HepG2 (cell line): ENCODE results near the gene VAMP2. TPM values are rescaled to one million over a fixed set of nuclear protein-coding genes. Genes with fewer than 3 reads are reported as not detected.

Source experiments
- DR1 ChIP-seq: sonication (generic); formaldehyde crosslinking; IDR thresholded peaks from 2 replicates; pipeline ENCODE4 v1.8.0; 2021; ENCODE audit warnings: mild to moderate bottlenecking, missing genetic modification reagents, inconsistent platforms
- EHMT2 ChIP-seq: fragments of 200-600 bp; sonication (generic); IDR thresholded peaks from 2 replicates; pipeline ENCODE4 v1.7.0; 2017; ENCODE audit warnings: antibody characterized with exemption, low read depth, low read length, borderline replicate concordance
- ETV6 ChIP-seq: sonication (generic); formaldehyde crosslinking; conservative IDR thresholded peaks from 2 replicates; pipeline ENCODE4 v1.4.0; 2020; ENCODE audit warnings: missing genetic modification reagents
- FOXA1 ChIP-seq, 2 experiments: fragments of 450-650 bp in 1 of 2; sonication (generic) in 1 of 2; formaldehyde crosslinking in 1 of 2; IDR thresholded peaks; 2 replicates each; pipeline versions ENCODE4 v1.4.0 to v1.6.1; 2016 to 2020; ENCODE audit warnings: missing genetic modification reagents in 1 of 2
- HNRNPLL ChIP-seq: fragments of 200-400 bp; formaldehyde crosslinking; IDR thresholded peaks from 2 replicates; pipeline ENCODE4 v1.6.1; 2017; ENCODE audit warnings: mild to moderate bottlenecking, low read depth, low read length; ENCODE audit not compliant: poor library complexity, severe bottlenecking
- HOXA7 ChIP-seq: sonication (generic); formaldehyde crosslinking; IDR thresholded peaks from 2 replicates; pipeline ENCODE4 v1.8.1; 2022; ENCODE audit warnings: mild to moderate bottlenecking, missing genetic modification reagents, moderate library complexity
- PHF5A ChIP-seq: IDR thresholded peaks from one replicate; pipeline ENCODE4 v1.6.1; 2018; ENCODE audit warnings: low read depth, missing genetic modification reagents; ENCODE audit not compliant: unreplicated experiment
- RBFOX2 ChIP-seq: fragments of 200-400 bp; formaldehyde crosslinking; IDR thresholded peaks from 2 replicates; pipeline ENCODE4 v1.6.1; 2017; ENCODE audit warnings: low read depth, mild to moderate bottlenecking, low read length
- YEATS4 ChIP-seq: sonication (generic); formaldehyde crosslinking; IDR thresholded peaks from 2 replicates; pipeline ENCODE4 v1.4.0; 2020; ENCODE audit warnings: missing genetic modification reagents, borderline replicate concordance
- ZFP36L2 ChIP-seq: sonication (generic); formaldehyde crosslinking; IDR thresholded peaks from 2 replicates; pipeline ENCODE4 v1.4.0; 2020; ENCODE audit warnings: missing genetic modification reagents
- ZNF335 ChIP-seq: sonication (generic); formaldehyde crosslinking; IDR thresholded peaks from 2 replicates; pipeline ENCODE4 v1.4.0; 2020; ENCODE audit warnings: missing genetic modification reagents
- ZNF468 ChIP-seq: sonication (generic); formaldehyde crosslinking; IDR thresholded peaks from 2 replicates; pipeline ENCODE4 v1.8.0; 2022; ENCODE audit warnings: mild to moderate bottlenecking, moderate library complexity, missing genetic modification reagents
- ZNF766 ChIP-seq: sonication (generic); formaldehyde crosslinking; IDR thresholded peaks from 2 replicates; pipeline ENCODE4 v1.5.0; 2020; ENCODE audit warnings: missing genetic modification reagents, borderline replicate concordance
- ZNF841 ChIP-seq: sonication (generic); formaldehyde crosslinking; IDR thresholded peaks from 2 replicates; pipeline ENCODE4 v1.8.1; 2023; ENCODE audit warnings: missing genetic modification reagents, borderline replicate concordance
- polyA plus RNA-seq, 8 experiments: library from polyadenylated mRNA; depleted of rRNA in 3 of 8; stranded (reverse) in 7 of 8; unstranded in 1 of 8; fragments of >200 nt; fragmentation: Illumina TruSeq in 4 of 8; extraction: Trizol in 4 of 8; gene quantifications; 2 replicates each; pipeline versions ENCODE4 v1.2.1 to v1.2.3, GENCODE V29; 2011 to 2016; ENCODE audit warnings: low read depth in 4 of 8, missing spikeins in 1 of 8, mixed read lengths in 1 of 8; ENCODE audit not compliant: insufficient read depth in 1 of 8
- total RNA-seq, 5 experiments: library from RNA; depleted of rRNA; stranded (reverse); fragments of >200 nt; fragmentation: Illumina TruSeq; extraction: Trizol; gene quantifications; 2 replicates each; pipeline ENCODE4 v1.2.3, GENCODE V29; 2016; ENCODE audit warnings: low read depth in 1 of 5
- TF ChIP-seq, protein P1 (sequence below): sonication (generic); formaldehyde crosslinking; IDR thresholded peaks from 2 replicates; pipeline ENCODE4 v1.4.0; 2020; ENCODE audit warnings: missing genetic modification reagents
- TF ChIP-seq, protein P2 (sequence below): sonication (generic); formaldehyde crosslinking; IDR thresholded peaks from 2 replicates; pipeline ENCODE4 v1.8.0; 2022; ENCODE audit warnings: mild to moderate bottlenecking, missing genetic modification reagents; ENCODE audit not compliant: insufficient replicate concordance
- TF ChIP-seq, protein P3 (sequence below): sonication (generic); formaldehyde crosslinking; conservative IDR thresholded peaks from 2 replicates; pipeline ENCODE4 v1.4.0; 2020; ENCODE audit warnings: missing genetic modification reagents
- TF ChIP-seq, protein P4 (sequence below), 2 experiments: sonication (generic) in 1 of 2; formaldehyde crosslinking in 1 of 2; IDR thresholded peaks; 2 replicates each; pipeline versions ENCODE4 v1.4.0 to v1.6.1; 2016 to 2020; ENCODE audit warnings: borderline replicate concordance in 1 of 2, low read depth in 1 of 2, mild to moderate bottlenecking in 1 of 2, missing genetic modification reagents in 1 of 2

Gene VAMP2
- total and polyA plus RNA-seq, 2 of the 13 experiments (the other 11 are each of a cell fraction or from before 2014, with no cell fraction given) = 3.9 to 17.2 TPM

DNA sequence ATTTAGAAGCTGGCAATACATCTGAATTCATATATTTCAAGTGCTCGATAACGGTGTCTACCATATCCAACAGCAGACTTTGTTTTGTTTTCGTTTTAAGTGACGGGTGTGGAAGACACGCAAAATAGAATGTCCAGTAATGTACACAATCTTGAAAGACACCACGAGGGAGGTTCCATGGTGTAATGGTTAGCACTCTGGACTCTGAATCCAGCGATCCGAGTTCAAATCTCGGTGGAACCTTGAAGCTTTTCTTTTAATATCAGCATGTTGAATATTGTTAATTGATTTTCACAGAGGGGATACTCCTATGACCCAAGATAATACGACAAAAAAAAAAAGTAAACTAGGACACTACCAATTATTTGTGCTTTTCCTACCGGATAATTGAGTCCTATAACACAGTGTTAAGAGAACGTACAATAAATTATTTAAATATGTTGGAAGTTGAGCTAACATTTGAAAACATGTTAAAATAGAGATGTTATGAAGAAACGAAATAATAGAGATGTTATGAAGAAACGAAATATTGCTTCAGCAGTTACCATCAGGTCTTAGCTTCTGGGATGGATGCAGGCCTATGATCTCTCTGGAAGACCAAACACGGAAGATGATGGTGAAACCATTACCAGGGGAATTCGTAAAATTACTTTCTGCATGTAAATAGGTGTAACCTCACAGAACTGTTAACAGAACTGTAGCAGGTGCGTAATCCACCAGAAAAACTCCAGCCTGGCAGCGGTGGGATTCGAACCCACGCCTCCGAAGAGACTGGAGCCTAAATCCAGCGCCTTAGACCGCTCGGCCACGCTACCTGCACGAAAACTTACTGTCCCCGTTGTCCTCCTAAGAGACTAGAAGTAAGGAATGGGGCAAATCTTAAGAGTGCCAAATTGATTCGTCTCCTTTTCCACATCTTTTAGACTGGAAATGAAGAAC, 42.9 kb downstream of the VAMP2 start (continued):
- TF ChIP-seq FOXA1 (IDR thresholded peaks at IDR 0.05) = no peak
- no peak for TF ChIP-seq FOXA1 (CRISPR knock-in tag; IDR thresholded peaks at IDR 0.05)
- no peak for TF ChIP-seq EHMT2
- TF ChIP-seq ZNF841 (CRISPR knock-in tag) = no peak
- TF ChIP-seq YEATS4 = no peak
- TF ChIP-seq, protein P1, sequence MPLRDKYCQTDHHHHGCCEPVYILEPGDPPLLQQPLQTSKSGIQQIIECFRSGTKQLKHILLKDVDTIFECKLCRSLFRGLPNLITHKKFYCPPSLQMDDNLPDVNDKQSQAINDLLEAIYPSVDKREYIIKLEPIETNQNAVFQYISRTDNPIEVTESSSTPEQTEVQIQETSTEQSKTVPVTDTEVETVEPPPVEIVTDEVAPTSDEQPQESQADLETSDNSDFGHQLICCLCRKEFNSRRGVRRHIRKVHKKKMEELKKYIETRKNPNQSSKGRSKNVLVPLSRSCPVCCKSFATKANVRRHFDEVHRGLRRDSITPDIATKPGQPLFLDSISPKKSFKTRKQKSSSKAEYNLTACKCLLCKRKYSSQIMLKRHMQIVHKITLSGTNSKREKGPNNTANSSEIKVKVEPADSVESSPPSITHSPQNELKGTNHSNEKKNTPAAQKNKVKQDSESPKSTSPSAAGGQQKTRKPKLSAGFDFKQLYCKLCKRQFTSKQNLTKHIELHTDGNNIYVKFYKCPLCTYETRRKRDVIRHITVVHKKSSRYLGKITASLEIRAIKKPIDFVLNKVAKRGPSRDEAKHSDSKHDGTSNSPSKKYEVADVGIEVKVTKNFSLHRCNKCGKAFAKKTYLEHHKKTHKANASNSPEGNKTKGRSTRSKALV = peak; percentile 46; the same call in 1 of the 2 replicates
- TF ChIP-seq HNRNPLL = no peak
- TF ChIP-seq HOXA7 (CRISPR knock-in tag) = no peak
- no peak for TF ChIP-seq ZNF335
- no peak for TF ChIP-seq RBFOX2
- TF ChIP-seq, protein P2, sequence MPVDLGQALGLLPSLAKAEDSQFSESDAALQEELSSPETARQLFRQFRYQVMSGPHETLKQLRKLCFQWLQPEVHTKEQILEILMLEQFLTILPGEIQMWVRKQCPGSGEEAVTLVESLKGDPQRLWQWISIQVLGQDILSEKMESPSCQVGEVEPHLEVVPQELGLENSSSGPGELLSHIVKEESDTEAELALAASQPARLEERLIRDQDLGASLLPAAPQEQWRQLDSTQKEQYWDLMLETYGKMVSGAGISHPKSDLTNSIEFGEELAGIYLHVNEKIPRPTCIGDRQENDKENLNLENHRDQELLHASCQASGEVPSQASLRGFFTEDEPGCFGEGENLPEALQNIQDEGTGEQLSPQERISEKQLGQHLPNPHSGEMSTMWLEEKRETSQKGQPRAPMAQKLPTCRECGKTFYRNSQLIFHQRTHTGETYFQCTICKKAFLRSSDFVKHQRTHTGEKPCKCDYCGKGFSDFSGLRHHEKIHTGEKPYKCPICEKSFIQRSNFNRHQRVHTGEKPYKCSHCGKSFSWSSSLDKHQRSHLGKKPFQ (CRISPR knock-in tag) = no peak
- 0 out of 2 replicates have a peak, but pooled peaks have one; percentile 83 for TF ChIP-seq ZFP36L2 (CRISPR knock-in tag)
- TF ChIP-seq ETV6 = no peak
- TF ChIP-seq, protein P3, sequence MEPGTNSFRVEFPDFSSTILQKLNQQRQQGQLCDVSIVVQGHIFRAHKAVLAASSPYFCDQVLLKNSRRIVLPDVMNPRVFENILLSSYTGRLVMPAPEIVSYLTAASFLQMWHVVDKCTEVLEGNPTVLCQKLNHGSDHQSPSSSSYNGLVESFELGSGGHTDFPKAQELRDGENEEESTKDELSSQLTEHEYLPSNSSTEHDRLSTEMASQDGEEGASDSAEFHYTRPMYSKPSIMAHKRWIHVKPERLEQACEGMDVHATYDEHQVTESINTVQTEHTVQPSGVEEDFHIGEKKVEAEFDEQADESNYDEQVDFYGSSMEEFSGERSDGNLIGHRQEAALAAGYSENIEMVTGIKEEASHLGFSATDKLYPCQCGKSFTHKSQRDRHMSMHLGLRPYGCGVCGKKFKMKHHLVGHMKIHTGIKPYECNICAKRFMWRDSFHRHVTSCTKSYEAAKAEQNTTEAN (CRISPR knock-in tag) = no peak
- peak; percentile 79; the same call in 1 of the 2 replicates for TF ChIP-seq DR1 (CRISPR knock-in tag)
- TF ChIP-seq, protein P4, sequence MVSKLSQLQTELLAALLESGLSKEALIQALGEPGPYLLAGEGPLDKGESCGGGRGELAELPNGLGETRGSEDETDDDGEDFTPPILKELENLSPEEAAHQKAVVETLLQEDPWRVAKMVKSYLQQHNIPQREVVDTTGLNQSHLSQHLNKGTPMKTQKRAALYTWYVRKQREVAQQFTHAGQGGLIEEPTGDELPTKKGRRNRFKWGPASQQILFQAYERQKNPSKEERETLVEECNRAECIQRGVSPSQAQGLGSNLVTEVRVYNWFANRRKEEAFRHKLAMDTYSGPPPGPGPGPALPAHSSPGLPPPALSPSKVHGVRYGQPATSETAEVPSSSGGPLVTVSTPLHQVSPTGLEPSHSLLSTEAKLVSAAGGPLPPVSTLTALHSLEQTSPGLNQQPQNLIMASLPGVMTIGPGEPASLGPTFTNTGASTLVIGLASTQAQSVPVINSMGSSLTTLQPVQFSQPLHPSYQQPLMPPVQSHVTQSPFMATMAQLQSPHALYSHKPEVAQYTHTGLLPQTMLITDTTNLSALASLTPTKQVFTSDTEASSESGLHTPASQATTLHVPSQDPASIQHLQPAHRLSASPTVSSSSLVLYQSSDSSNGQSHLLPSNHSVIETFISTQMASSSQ (IDR thresholded peaks at IDR 0.05; ENCODE audit: low read depth) = peak; percentile 62
- TF ChIP-seq, protein P4 (CRISPR knock-in tag; IDR thresholded peaks at IDR 0.05; ENCODE audit: borderline replicate concordance) = peak; percentile 24; the same call in 1 of the 2 replicates
- TF ChIP-seq PHF5A (CRISPR knock-in tag) = peak; percentile 45
- no peak for TF ChIP-seq ZNF468 (CRISPR knock-in tag)
- TF ChIP-seq ZNF766 (CRISPR knock-in tag) = no peak
